ENCODE measurements around the gene PIGQ. TPM values are rescaled to one million over a fixed set of nuclear protein-coding genes. Genes with fewer than 3 reads are reported as not detected.

PIGQ gene
- total RNA-seq, 4 donors from 2014 or later: 37.4 to 115 (median 56.0) TPM

- H3K4me1 ChIP-seq: peaks cover 38 to 62% (median 59%) of the 10 kb centered on the region in 4 donors
These were observed 40.7 kb upstream of the PIGQ start for GRCh38 chr16:529012-529575.

GRCh38 chr16:530111-530817 is 39.5 kb upstream of the PIGQ start:
- WGBS, 2 donors (ENCODE audit: low coverage in 1 of 2): 83% methylated on average over 23 of the region's 23 CpGs; no CpG with 5 or more reads in 1 of the 2 donors
- Histone ChIP-seq H3K27me3 (no peaks in the 10 kb centered on the region), H3K36me3 (no peaks in the 10 kb centered on the region), H3K27ac (peak overlapping the region; percentile 93 to 98 (median 97)), H3K4me3 (no peak overlapping the region), H3K4me1 (peaks cover 37 to 70% (median 66%) of the 10 kb centered on the region in 4 donors), H3K9me3 (no peaks in the 10 kb centered on the region)
- intact Hi-C loops (cut with DNase I; ENCODE audit: low total_unique reads) (no loop called here), in situ Hi-C loops (cut with MboI; ENCODE audit: low pct_ligation_motif_present in 1 of 4, low pct_unique_long_range_greater_than_20kb in 1 of 4, low sequenced_read_pairs in 3 of 4) (no loop called here)
- peak; percentile 64 for DNase-seq
- TF ChIP-seq EP300 (IDR thresholded peaks at IDR 0.05; ENCODE audit: low read depth) (no peak), POLR2A (IDR thresholded peaks at IDR 0.05) (peak; percentile 42), POLR2AphosphoS5 (IDR thresholded peaks at IDR 0.05) (peak in 2 of 3 donors; percentile 40 to 76), CTCF (IDR thresholded peaks at IDR 0.05) (no peak)

More at GRCh38 chr16:529012-529575, 40.7 kb upstream of the PIGQ start:
- Histone ChIP-seq H3K27ac (peak overlapping the region; percentile 93 to 98 (median 97)), H3K9me3 (no peaks in the 10 kb centered on the region), H3K36me3 (no peaks in the 10 kb centered on the region), H3K27me3 (no peaks in the 10 kb centered on the region), H3K4me3 (peak overlapping the region; percentile 76 to 89 (median 82))
- 27% methylated on average over 11 of the region's 12 CpGs; no CpG with 5 or more reads in 1 of the 2 donors for WGBS, 2 donors (ENCODE audit: low coverage in 1 of 2)
- peak; percentile 25 for TF ChIP-seq POLR2A (IDR thresholded peaks at IDR 0.05)
- TF ChIP-seq CTCF (IDR thresholded peaks at IDR 0.05): no peak
- no peak for TF ChIP-seq EP300 (IDR thresholded peaks at IDR 0.05; ENCODE audit: low read depth)
- no peak for TF ChIP-seq POLR2AphosphoS5 (IDR thresholded peaks at IDR 0.05)
- in situ Hi-C loops (cut with MboI; ENCODE audit: low pct_ligation_motif_present in 1 of 4, low pct_unique_long_range_greater_than_20kb in 1 of 4, low sequenced_read_pairs in 3 of 4): no loop called here
- intact Hi-C loops (cut with DNase I; ENCODE audit: low total_unique reads): no loop called here
- peak; percentile 47 for DNase-seq

- no peak for DNase-seq
- Histone ChIP-seq H3K9me3 (no peaks in the 10 kb centered on the region), H3K4me3 (no peak overlapping the region), H3K4me1 (peaks cover 25 to 65% (median 58%) of the 10 kb centered on the region in 4 donors), H3K36me3 (no peaks in the 10 kb centered on the region), H3K27ac (no peak overlapping the region), H3K27me3 (no peaks in the 10 kb centered on the region)
- 91% methylated on average over 13 of the region's 16 CpGs; no CpG with 5 or more reads in 1 of the 2 donors for WGBS, 2 donors (ENCODE audit: low coverage in 1 of 2)
- in situ Hi-C loops (cut with MboI; ENCODE audit: low pct_ligation_motif_present in 1 of 4, low pct_unique_long_range_greater_than_20kb in 1 of 4, low sequenced_read_pairs in 3 of 4) (no loop called here), intact Hi-C loops (cut with DNase I; ENCODE audit: low total_unique reads) (no loop called here)
- no peak for TF ChIP-seq POLR2A (IDR thresholded peaks at IDR 0.05)
These were observed 38.2 kb upstream of the PIGQ start for GRCh38 chr16:531494-532125.

GRCh38 chr16:533391-534123 is 36.2 kb upstream of the PIGQ start:
- in situ Hi-C loops (cut with MboI; ENCODE audit: low pct_ligation_motif_present in 1 of 4, low pct_unique_long_range_greater_than_20kb in 1 of 4, low sequenced_read_pairs in 3 of 4) (no loop called here), intact Hi-C loops (cut with DNase I; ENCODE audit: low total_unique reads) (no loop called here)
- Histone ChIP-seq H3K9me3 (no peaks in the 10 kb centered on the region), H3K27ac (peak overlapping the region; percentile 87 to 94 (median 91)), H3K4me1 (peaks cover 25 to 62% (median 54%) of the 10 kb centered on the region in 4 donors), H3K27me3 (no peaks in the 10 kb centered on the region), H3K4me3 (peak overlapping the region in 3 of 4 donors; percentile 21 to 49 (median 26)), H3K36me3 (no peaks in the 10 kb centered on the region)
- peak; percentile 85 for DNase-seq
- WGBS, 2 donors (ENCODE audit: low coverage in 1 of 2): 64% methylated on average over 22 of the region's 30 CpGs; no CpG with 5 or more reads in 1 of the 2 donors
- peak; percentile 84 for TF ChIP-seq POLR2A (IDR thresholded peaks at IDR 0.05)
- TF ChIP-seq EP300 (IDR thresholded peaks at IDR 0.05; ENCODE audit: low read depth): no peak
- TF ChIP-seq CTCF (IDR thresholded peaks at IDR 0.05): peak in 2 of 5 experiments; percentile 34 to 46
- TF ChIP-seq POLR2AphosphoS5 (IDR thresholded peaks at IDR 0.05): peak; percentile 64 to 79 (median 68)

Measured in transverse colon (tissue), 4 donors.